SK-N-SH treated with all-trans-retinoic acid at 6 μM for 48 hours (cell line): ENCODE data around the gene PAX5.

Source experiments
- ARNTL ChIP-seq: fragments of 450-650 bp; formaldehyde crosslinking; IDR thresholded peaks from 2 replicates; pipeline ENCODE4 v1.5.0; 2020; ENCODE audit warnings: low read depth, mild to moderate bottlenecking, moderate library complexity, borderline replicate concordance
- BACH2 ChIP-seq: fragments of 250-450 bp; sonication (Bioruptor Pico); IDR thresholded peaks from 2 replicates; pipeline ENCODE4 v1.9.0; 2021; ENCODE audit warnings: mild to moderate bottlenecking, borderline replicate concordance
- CREB5 ChIP-seq: fragments of 250-450 bp; sonication (Bioruptor Pico); IDR thresholded peaks from 2 replicates; pipeline ENCODE4 v1.5.1; 2020; ENCODE audit warnings: low read depth, mild to moderate bottlenecking, moderate library complexity
- CSDC2 ChIP-seq: fragments of 250-450 bp; sonication (Bioruptor Pico); IDR thresholded peaks from 2 replicates; pipeline ENCODE4 v1.5.0; 2020; ENCODE audit warnings: mild to moderate bottlenecking, moderate library complexity
- CSRNP3 ChIP-seq: fragments of 250-450 bp; sonication (Bioruptor Pico); IDR thresholded peaks from 2 replicates; pipeline ENCODE4 v1.5.1; 2021; ENCODE audit warnings: mild to moderate bottlenecking, moderate library complexity
- ESRRG ChIP-seq: fragments of 250-450 bp; sonication (Bioruptor Pico); IDR thresholded peaks from 2 replicates; pipeline ENCODE4 v1.6.1; 2021; ENCODE audit warnings: mild to moderate bottlenecking
- PPARA ChIP-seq: fragments of 250-450 bp; sonication (Bioruptor Pico); IDR thresholded peaks from 2 replicates; pipeline ENCODE4 v1.5.0; 2020; ENCODE audit warnings: mild to moderate bottlenecking, borderline replicate concordance
- SNAI2 ChIP-seq: fragments of 250-450 bp; sonication (Bioruptor Pico); IDR thresholded peaks from 2 replicates; pipeline ENCODE4 v1.5.0; 2020; ENCODE audit warnings: mild to moderate bottlenecking, moderate library complexity
- ZC3H10 ChIP-seq: fragments of 250-450 bp; sonication (Bioruptor Pico); IDR thresholded peaks from 2 replicates; pipeline ENCODE4 v1.5.1; 2021; ENCODE audit warnings: mild to moderate bottlenecking, moderate library complexity
- ZFP3 ChIP-seq: fragments of 250-450 bp; sonication (Bioruptor Pico); IDR thresholded peaks from 2 replicates; pipeline ENCODE4 v1.5.0; 2020; ENCODE audit warnings: mild to moderate bottlenecking, moderate library complexity
- ZFP30 ChIP-seq: fragments of 450-650 bp; formaldehyde crosslinking; IDR thresholded peaks from 2 replicates; pipeline ENCODE4 v1.5.0; 2022; ENCODE audit warnings: mild to moderate bottlenecking, moderate library complexity
- ZNF565 ChIP-seq: fragments of 450-650 bp; formaldehyde crosslinking; conservative IDR thresholded peaks from 2 replicates; pipeline ENCODE4 v1.5.0; 2020; ENCODE audit warnings: low read depth, mild to moderate bottlenecking, moderate library complexity
- TF ChIP-seq, protein P1 (sequence below): fragments of 250-450 bp; sonication (Bioruptor Pico); IDR thresholded peaks from 2 replicates; pipeline ENCODE4 v1.8.0; 2020; ENCODE audit warnings: mild to moderate bottlenecking, moderate library complexity, borderline replicate concordance

GRCh38 chr9:36997414-36997813, 36.7 kb downstream of the PAX5 start:
- TF ChIP-seq, protein P1, sequence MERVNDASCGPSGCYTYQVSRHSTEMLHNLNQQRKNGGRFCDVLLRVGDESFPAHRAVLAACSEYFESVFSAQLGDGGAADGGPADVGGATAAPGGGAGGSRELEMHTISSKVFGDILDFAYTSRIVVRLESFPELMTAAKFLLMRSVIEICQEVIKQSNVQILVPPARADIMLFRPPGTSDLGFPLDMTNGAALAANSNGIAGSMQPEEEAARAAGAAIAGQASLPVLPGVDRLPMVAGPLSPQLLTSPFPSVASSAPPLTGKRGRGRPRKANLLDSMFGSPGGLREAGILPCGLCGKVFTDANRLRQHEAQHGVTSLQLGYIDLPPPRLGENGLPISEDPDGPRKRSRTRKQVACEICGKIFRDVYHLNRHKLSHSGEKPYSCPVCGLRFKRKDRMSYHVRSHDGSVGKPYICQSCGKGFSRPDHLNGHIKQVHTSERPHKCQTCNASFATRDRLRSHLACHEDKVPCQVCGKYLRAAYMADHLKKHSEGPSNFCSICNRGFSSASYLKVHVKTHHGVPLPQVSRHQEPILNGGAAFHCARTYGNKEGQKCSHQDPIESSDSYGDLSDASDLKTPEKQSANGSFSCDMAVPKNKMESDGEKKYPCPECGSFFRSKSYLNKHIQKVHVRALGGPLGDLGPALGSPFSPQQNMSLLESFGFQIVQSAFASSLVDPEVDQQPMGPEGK (CRISPR knock-in tag): no peak
- TF ChIP-seq ZNF565 (CRISPR knock-in tag): no peak
- TF ChIP-seq CREB5: no peak
- TF ChIP-seq ZFP30 (CRISPR knock-in tag): no peak
- TF ChIP-seq CSRNP3 (CRISPR knock-in tag): no peak
- no peak for TF ChIP-seq PPARA (CRISPR knock-in tag)
- TF ChIP-seq ZC3H10 (CRISPR knock-in tag): no peak
- TF ChIP-seq BACH2 (CRISPR knock-in tag): no peak
- TF ChIP-seq ZFP3 (CRISPR knock-in tag): no peak
- TF ChIP-seq CSDC2 (CRISPR knock-in tag): no peak
- TF ChIP-seq SNAI2 (CRISPR knock-in tag): no peak
- TF ChIP-seq ESRRG: no peak
- no peak for TF ChIP-seq ARNTL
